Osteocyte (in vitro differentiated cells): ENCODE data around the gene GGPS1. TPM values are rescaled to one million over a fixed set of nuclear protein-coding genes. Genes with fewer than 3 reads are reported as not detected.

Source experiments
- DNase-seq: peaks from one replicate; pipeline ENCODE4 v3.0.0; 2021; ENCODE audit warnings: mixed read lengths; ENCODE audit not compliant: unreplicated experiment; ENCODE audit errors: extremely low spot score
- H3K27ac Mint-ChIP-seq: one replicate; pipeline ENCODE4 v1.8.0; 2021; ENCODE audit warnings: mild to moderate bottlenecking, mixed read lengths; ENCODE audit not compliant: unreplicated experiment
- H3K27me3 Mint-ChIP-seq: one replicate; pipeline ENCODE4 v1.8.0; 2021; ENCODE audit warnings: mixed read lengths; ENCODE audit not compliant: unreplicated experiment
- H3K36me3 Mint-ChIP-seq: one replicate; pipeline ENCODE4 v1.8.0; 2021; ENCODE audit warnings: mixed read lengths; ENCODE audit not compliant: unreplicated experiment
- H3K4me1 Mint-ChIP-seq: one replicate; pipeline ENCODE4 v1.8.0; 2021; ENCODE audit warnings: mixed read lengths; ENCODE audit not compliant: unreplicated experiment
- H3K4me3 Mint-ChIP-seq: one replicate; pipeline ENCODE4 v1.8.0; 2021; ENCODE audit warnings: mild to moderate bottlenecking, moderate library complexity, mixed read lengths; ENCODE audit not compliant: unreplicated experiment
- H3K9me3 Mint-ChIP-seq: one replicate; pipeline ENCODE4 v1.8.0; 2021; ENCODE audit warnings: mixed read lengths; ENCODE audit not compliant: unreplicated experiment
- CTCF ChIP-seq: fragments of 200-600 bp; sonication (generic); IDR thresholded peaks from 2 replicates; pipeline ENCODE4 v1.5.0; 2021; ENCODE audit warnings: antibody characterized with exemption, mild to moderate bottlenecking, moderate library complexity
- total RNA-seq: library from RNA; stranded (reverse); gene quantifications from 2 replicates; pipeline ENCODE4 v1.2.1, GENCODE V29; 2021

GGPS1 gene
- total RNA-seq, 1 donor from 2014 or later: 37.1 TPM

GRCh38 chr1:235391874-235392273, 63.5 kb downstream of the GGPS1 start:
- H3K36me3 Mint-ChIP-seq: peaks cover 10% of the 10 kb centered on the region
- no peak for DNase-seq
- no peak for TF ChIP-seq CTCF
- H3K27ac Mint-ChIP-seq: no peak overlapping the region
- H3K9me3 Mint-ChIP-seq: peaks cover 5% of the 10 kb centered on the region
- H3K4me1 Mint-ChIP-seq: no peaks in the 10 kb centered on the region
- H3K27me3 Mint-ChIP-seq: no peaks in the 10 kb centered on the region
- no peak overlapping the region for H3K4me3 Mint-ChIP-seq

Other genes with a start within 250 kb of the GGPS1 start
- gene TOMM20, start 199.7 kb upstream of the GGPS1 start, total RNA-seq: 99.1 and 100 TPM in 2 replicates
- 66.9 and 75.0 TPM in 2 replicates for gene RBM34, start 167.3 kb upstream of the GGPS1 start, total RNA-seq
- 41.3 and 41.5 TPM in 2 replicates for gene ARID4B, start 391 bp upstream of the GGPS1 start, total RNA-seq
- gene TBCE, start 38.9 kb downstream of the GGPS1 start, total RNA-seq: 30.3 and 31.8 TPM in 2 replicates
- 31.3 and 37.3 TPM in 2 replicates for gene B3GALNT2, start 175.9 kb downstream of the GGPS1 start, total RNA-seq